GM06990 (cell line): ENCODE measurements around the gene SYPL2.

Experiments used
- DNase-seq: peaks from one replicate; pipeline ENCODE4 v3.0.0-alpha.2; 2011; ENCODE audit not compliant: insufficient read length; ENCODE audit errors: extremely low read depth
- H3K27me3 ChIP-seq: replicated peaks from 2 replicates; pipeline ENCODE4 v1.6.0; 2011; ENCODE audit warnings: low read length; ENCODE audit not compliant: control insufficient read depth, insufficient read depth
- H3K36me3 ChIP-seq: 2 replicates; pipeline ENCODE4 v1.5.1; 2011; ENCODE audit warnings: low read length; ENCODE audit not compliant: control insufficient read depth, insufficient read depth
- H3K4me3 ChIP-seq: replicated peaks from 2 replicates; pipeline ENCODE4 v1.5.1; 2011; ENCODE audit warnings: low read depth, mild to moderate bottlenecking, control low read depth, low read length
- TF ChIP-seq, protein P1 (sequence below): IDR thresholded peaks from 2 replicates; pipeline ENCODE4 v1.5.1; 2011; ENCODE audit warnings: low read length, control low read depth, mild to moderate bottlenecking, inconsistent platforms; ENCODE audit not compliant: insufficient read depth, poor library complexity, severe bottlenecking

The SYPL2 gene

GRCh38 chr1:109530457-109531087, 64.2 kb downstream of the SYPL2 start:
- no peak overlapping the region for H3K4me3 ChIP-seq
- no peaks in the 10 kb centered on the region for H3K36me3 ChIP-seq
- TF ChIP-seq, protein P1, sequence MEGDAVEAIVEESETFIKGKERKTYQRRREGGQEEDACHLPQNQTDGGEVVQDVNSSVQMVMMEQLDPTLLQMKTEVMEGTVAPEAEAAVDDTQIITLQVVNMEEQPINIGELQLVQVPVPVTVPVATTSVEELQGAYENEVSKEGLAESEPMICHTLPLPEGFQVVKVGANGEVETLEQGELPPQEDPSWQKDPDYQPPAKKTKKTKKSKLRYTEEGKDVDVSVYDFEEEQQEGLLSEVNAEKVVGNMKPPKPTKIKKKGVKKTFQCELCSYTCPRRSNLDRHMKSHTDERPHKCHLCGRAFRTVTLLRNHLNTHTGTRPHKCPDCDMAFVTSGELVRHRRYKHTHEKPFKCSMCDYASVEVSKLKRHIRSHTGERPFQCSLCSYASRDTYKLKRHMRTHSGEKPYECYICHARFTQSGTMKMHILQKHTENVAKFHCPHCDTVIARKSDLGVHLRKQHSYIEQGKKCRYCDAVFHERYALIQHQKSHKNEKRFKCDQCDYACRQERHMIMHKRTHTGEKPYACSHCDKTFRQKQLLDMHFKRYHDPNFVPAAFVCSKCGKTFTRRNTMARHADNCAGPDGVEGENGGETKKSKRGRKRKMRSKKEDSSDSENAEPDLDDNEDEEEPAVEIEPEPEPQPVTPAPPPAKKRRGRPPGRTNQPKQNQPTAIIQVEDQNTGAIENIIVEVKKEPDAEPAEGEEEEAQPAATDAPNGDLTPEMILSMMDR: no peak
- DNase-seq: no peak
- H3K27me3 ChIP-seq: no peaks in the 10 kb centered on the region

DNA sequence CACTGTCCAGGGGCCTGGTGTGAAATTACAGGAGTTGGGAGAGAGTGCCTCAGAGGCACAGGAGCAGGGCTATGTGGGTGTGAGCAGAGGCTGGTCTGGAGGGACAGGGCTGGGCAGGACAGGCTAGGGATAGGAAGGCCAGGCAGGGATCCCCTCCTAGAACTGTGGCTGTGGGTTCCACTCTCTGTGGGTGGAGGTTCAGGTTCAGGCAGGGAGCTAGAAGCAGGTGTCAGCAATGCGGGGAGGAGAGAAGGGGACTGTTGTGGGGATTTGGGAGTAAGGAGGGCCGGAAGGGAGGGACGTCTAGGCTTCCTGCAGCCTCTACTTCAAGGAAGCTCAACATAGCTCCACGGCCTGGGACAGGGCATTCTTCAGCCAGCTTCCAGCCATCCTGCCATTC, 65.0 kb downstream of the SYPL2 start:
- Histone ChIP-seq H3K36me3 (no peaks in the 10 kb centered on the region), H3K27me3 (no peaks in the 10 kb centered on the region), H3K4me3 (no peak overlapping the region)
- DNase-seq: no peak
- TF ChIP-seq, protein P1: no peak
